Measurements from ENCODE around the gene GALC.

Gene GALC

DNA sequence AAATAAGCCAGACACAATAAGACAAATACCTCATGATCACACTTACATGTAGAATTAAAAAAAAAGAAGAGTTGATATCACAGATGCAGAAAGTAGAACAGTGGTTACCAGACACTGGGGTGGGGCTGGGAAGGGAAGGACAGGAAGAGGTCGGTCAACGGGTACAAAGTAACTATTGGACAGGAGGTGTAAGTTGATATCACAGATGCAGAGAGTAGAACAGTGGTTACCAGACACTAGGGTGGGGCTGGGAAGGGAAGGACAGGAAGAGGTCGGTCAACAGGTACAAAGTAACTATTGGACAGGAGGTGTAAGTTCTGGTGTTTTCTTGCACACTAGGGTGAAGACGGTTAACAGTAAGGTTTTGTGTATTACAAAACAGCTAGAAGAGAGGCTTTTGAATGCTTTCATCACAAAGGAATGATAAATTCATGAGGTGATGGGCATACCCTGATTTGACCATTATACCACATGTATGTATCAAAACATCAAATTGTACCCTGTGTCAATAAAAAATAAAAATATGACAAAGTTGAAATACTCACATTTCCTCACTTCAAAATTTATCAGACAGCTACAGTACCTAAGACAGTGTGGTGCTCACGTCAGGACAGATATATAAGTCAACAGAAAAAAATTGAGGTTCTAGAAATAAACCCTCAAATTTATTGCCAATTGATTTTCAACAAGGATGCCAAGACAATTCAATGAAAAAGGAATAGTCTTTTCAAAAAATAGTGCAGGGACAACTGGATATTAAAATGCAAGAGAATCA, 32.8 kb downstream of the GALC start:
- no peak for TF ChIP-seq SIN3A (IDR thresholded peaks at IDR 0.05; ENCODE audit: borderline replicate concordance, insufficient read depth, low read length)
- TF ChIP-seq POLR2AphosphoS5 (IDR thresholded peaks at IDR 0.05; ENCODE audit: low read depth, low read length) = no peak
- TF ChIP-seq FOXP2 (optimal IDR thresholded peaks at IDR 0.05; ENCODE audit: borderline replicate concordance, extremely low read depth, extremely low read length, insufficient read depth) = no peak
- TF ChIP-seq, protein P1, sequence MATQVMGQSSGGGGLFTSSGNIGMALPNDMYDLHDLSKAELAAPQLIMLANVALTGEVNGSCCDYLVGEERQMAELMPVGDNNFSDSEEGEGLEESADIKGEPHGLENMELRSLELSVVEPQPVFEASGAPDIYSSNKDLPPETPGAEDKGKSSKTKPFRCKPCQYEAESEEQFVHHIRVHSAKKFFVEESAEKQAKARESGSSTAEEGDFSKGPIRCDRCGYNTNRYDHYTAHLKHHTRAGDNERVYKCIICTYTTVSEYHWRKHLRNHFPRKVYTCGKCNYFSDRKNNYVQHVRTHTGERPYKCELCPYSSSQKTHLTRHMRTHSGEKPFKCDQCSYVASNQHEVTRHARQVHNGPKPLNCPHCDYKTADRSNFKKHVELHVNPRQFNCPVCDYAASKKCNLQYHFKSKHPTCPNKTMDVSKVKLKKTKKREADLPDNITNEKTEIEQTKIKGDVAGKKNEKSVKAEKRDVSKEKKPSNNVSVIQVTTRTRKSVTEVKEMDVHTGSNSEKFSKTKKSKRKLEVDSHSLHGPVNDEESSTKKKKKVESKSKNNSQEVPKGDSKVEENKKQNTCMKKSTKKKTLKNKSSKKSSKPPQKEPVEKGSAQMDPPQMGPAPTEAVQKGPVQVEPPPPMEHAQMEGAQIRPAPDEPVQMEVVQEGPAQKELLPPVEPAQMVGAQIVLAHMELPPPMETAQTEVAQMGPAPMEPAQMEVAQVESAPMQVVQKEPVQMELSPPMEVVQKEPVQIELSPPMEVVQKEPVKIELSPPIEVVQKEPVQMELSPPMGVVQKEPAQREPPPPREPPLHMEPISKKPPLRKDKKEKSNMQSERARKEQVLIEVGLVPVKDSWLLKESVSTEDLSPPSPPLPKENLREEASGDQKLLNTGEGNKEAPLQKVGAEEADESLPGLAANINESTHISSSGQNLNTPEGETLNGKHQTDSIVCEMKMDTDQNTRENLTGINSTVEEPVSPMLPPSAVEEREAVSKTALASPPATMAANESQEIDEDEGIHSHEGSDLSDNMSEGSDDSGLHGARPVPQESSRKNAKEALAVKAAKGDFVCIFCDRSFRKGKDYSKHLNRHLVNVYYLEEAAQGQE (IDR thresholded peaks at IDR 0.05; ENCODE audit: insufficient read depth in 1 of 2, low read depth in 2 of 2, low read length in 2 of 2) = no peak
- TF ChIP-seq TAF1 (IDR thresholded peaks at IDR 0.05; ENCODE audit: borderline replicate concordance, insufficient read depth, low read length) = no peak

DNA sequence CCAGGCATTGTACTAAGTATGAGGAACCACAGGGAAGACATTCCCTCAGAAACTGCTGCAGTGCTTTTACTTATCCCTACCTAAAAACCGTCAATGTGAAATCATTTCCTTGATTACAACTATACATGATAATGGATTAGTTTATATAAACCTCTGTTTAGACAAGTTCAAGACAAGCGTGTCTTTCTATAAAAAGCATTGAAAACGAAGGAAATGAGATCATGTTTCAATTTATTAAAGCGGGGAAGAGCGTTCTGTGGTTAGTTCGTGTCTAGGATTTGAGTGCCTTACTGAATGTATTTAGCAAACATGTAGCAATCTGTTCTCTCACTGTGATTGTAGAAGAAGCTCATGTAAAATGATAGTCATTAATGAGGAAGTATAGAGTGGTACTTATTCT, 37.5 kb downstream of the GALC start:
- no peak for TF ChIP-seq POLR2AphosphoS5 (IDR thresholded peaks at IDR 0.05; ENCODE audit: low read depth, low read length)
- no peak for TF ChIP-seq TAF1 (IDR thresholded peaks at IDR 0.05; ENCODE audit: borderline replicate concordance, insufficient read depth, low read length)
- no peak for TF ChIP-seq FOXP2 (optimal IDR thresholded peaks at IDR 0.05; ENCODE audit: borderline replicate concordance, extremely low read depth, extremely low read length, insufficient read depth)
- TF ChIP-seq, protein P1 (IDR thresholded peaks at IDR 0.05; ENCODE audit: insufficient read depth in 1 of 2, low read depth in 2 of 2, low read length in 2 of 2) = no peak
- no peak for TF ChIP-seq SIN3A (IDR thresholded peaks at IDR 0.05; ENCODE audit: borderline replicate concordance, insufficient read depth, low read length)

DNA sequence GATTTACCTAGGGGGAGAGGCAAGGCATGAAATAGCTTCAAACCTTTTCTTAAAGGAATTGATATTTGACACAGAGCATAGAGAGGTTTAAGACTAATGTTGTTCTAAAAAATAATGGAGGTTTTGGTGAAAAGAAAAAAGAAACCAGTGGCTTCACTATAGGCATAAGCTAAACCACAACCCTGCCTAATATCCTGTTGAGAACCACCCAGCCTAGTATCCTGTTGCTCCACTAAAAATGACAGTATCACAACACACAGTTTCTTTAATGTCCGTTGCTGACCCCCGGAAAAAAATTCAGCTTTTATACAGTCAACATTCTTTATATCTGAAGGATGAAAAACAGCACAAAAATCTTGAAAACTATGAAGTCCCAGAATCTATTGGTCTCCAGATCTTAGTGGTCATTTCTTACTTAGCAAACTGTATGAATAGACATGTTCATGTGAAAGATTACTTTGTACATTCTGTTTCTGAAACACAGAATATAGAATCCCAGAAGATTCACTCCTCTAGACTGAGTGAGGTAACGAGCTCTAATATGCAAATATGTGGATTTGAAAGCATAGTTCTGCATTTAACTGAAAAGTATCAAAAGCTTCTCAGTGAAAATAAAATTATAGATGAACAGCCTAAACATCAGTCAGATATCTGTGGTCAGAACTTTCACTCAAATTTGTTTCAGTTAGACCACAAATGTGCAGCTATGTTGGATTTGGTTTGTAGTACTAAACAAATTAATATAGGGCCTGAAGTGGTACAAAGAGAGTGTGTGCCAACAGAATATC, 40.5 kb downstream of the GALC start:
- TF ChIP-seq, protein P1 (IDR thresholded peaks at IDR 0.05; ENCODE audit: insufficient read depth in 1 of 2, low read depth in 2 of 2, low read length in 2 of 2) = no peak
- TF ChIP-seq POLR2AphosphoS5 (IDR thresholded peaks at IDR 0.05; ENCODE audit: low read depth, low read length) (no peak), FOXP2 (optimal IDR thresholded peaks at IDR 0.05; ENCODE audit: borderline replicate concordance, extremely low read depth, extremely low read length, insufficient read depth) (no peak), SIN3A (IDR thresholded peaks at IDR 0.05; ENCODE audit: borderline replicate concordance, insufficient read depth, low read length) (no peak), TAF1 (IDR thresholded peaks at IDR 0.05; ENCODE audit: borderline replicate concordance, insufficient read depth, low read length) (no peak)

DNA sequence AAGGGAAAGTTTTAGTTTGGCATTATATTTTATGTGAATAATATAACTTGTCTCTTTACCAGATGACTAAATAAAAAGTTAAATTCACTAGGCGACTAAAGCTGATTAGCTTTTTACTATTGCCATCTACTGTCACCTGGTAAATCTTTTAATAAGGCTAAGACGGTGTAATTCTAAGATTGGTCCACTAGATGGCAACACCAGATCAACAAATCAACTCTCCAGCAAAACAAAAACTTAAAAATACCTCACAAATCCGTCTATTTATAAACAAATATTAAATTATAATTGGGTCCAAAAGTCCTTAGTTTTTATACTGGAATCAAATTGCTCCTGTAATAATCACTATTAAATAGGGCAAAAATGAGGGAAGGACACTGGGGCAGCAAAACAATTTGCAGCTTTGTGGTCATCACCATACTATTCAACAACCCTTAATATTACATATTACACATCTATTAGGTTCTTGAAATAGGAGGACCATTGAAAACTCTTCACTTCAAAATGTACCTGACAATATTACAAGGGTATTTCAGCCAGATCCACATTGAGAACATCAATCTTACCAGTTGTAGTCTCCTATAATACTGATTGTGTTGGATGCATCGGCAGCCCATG, 47.9 kb downstream of the GALC start:
- TF ChIP-seq, protein P1 (IDR thresholded peaks at IDR 0.05; ENCODE audit: insufficient read depth in 1 of 2, low read depth in 2 of 2, low read length in 2 of 2) = no peak
- TF ChIP-seq FOXP2 (optimal IDR thresholded peaks at IDR 0.05; ENCODE audit: borderline replicate concordance, extremely low read depth, extremely low read length, insufficient read depth) (no peak), SIN3A (IDR thresholded peaks at IDR 0.05; ENCODE audit: borderline replicate concordance, insufficient read depth, low read length) (no peak), TAF1 (IDR thresholded peaks at IDR 0.05; ENCODE audit: borderline replicate concordance, insufficient read depth, low read length) (no peak), POLR2AphosphoS5 (IDR thresholded peaks at IDR 0.05; ENCODE audit: low read depth, low read length) (no peak)
